ENCODE data around the gene LYST.

- no peak for TF ChIP-seq POLR2AphosphoS5 (IDR thresholded peaks at IDR 0.05)
- TF ChIP-seq, protein P1, sequence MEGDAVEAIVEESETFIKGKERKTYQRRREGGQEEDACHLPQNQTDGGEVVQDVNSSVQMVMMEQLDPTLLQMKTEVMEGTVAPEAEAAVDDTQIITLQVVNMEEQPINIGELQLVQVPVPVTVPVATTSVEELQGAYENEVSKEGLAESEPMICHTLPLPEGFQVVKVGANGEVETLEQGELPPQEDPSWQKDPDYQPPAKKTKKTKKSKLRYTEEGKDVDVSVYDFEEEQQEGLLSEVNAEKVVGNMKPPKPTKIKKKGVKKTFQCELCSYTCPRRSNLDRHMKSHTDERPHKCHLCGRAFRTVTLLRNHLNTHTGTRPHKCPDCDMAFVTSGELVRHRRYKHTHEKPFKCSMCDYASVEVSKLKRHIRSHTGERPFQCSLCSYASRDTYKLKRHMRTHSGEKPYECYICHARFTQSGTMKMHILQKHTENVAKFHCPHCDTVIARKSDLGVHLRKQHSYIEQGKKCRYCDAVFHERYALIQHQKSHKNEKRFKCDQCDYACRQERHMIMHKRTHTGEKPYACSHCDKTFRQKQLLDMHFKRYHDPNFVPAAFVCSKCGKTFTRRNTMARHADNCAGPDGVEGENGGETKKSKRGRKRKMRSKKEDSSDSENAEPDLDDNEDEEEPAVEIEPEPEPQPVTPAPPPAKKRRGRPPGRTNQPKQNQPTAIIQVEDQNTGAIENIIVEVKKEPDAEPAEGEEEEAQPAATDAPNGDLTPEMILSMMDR (IDR thresholded peaks at IDR 0.05 in 8 of 11, conservative IDR thresholded peaks at IDR 0.05 in 3 of 11) = no peak
These were observed 28.7 kb downstream of the LYST start for GRCh38 chr1:235838021-235838420.

Measured in spleen (tissue), 7 donors.